T-cell (primary cell): Measurements from ENCODE around the gene ATF7IP. TPM values are rescaled to one million over a fixed set of nuclear protein-coding genes. Genes with fewer than 3 reads are reported as not detected.

Source experiments
- ATAC-seq, 4 experiments: fragments of 200-7000 bp in 3 of 4; fragments of 150-1000 bp in 1 of 4; cut with Tn5 transposase; replicated peaks in 1 of 4; 1 replicate in 3 of 4; 2 replicates in 1 of 4; pipeline ENCODE4 v1.10.0; 2021; ENCODE audit warnings: moderate library complexity in 3 of 4, mild to moderate bottlenecking in 2 of 4, moderate number of reproducible peaks in 1 of 4
- CTCF ChIA-PET, 2 donors: fragments of 300-600 bp; sonication (Branson Sonifier 250); formaldehyde crosslinking; loops; one replicate each; lab custom pipeline; 2022; ENCODE audit warnings: antibody characterized with exemption in 2 of 2; lab: Charles Lee
- POLR2A ChIA-PET, 2 donors: fragments of 300-600 bp; sonication (Branson Sonifier 250); formaldehyde crosslinking; loops; one replicate each; lab custom pipeline; 2022; ENCODE audit warnings: antibody characterized with exemption in 2 of 2; lab: Charles Lee
- DNase-seq, 35 experiments: peaks; one replicate each; pipeline versions ENCODE4 v3.0.0 to v3.0.0-alpha.2; 2013 to 2023
- H3K27ac ChIP-seq: one replicate; pipeline ENCODE4 v1.5.1; 2013; ENCODE audit warnings: low read length
- H3K27me3 ChIP-seq, 2 experiments: replicated peaks in 1 of 2; 1 replicate in 1 of 2; 2 replicates in 1 of 2; pipeline versions ENCODE4 v1.6.1 to v1.7.0; 2013; ENCODE audit warnings: low read length in 1 of 2, mixed read lengths in 1 of 2; ENCODE audit not compliant: control insufficient read depth in 2 of 2, insufficient read depth in 2 of 2; ENCODE audit errors: extremely low read depth in 1 of 2
- H3K36me3 ChIP-seq, 2 donors: 1 replicate in 1 of 2; 2 replicates in 1 of 2; pipeline versions ENCODE4 v1.6.1 to v1.7.0; 2013; ENCODE audit warnings: low read length in 1 of 2; ENCODE audit not compliant: control insufficient read depth in 2 of 2, insufficient read depth in 1 of 2; ENCODE audit errors: extremely low read depth in 1 of 2
- H3K4me1 ChIP-seq, 2 experiments: 1 replicate in 1 of 2; 2 replicates in 1 of 2; pipeline versions ENCODE4 v1.6.1 to v1.7.0; 2013; ENCODE audit warnings: low read length in 2 of 2, mixed read lengths in 1 of 2; ENCODE audit not compliant: insufficient read depth in 2 of 2, control insufficient read depth in 1 of 2; ENCODE audit errors: extremely low read depth in 1 of 2
- H3K4me3 ChIP-seq, 2 donors: 1 replicate in 1 of 2; 2 replicates in 1 of 2; pipeline versions ENCODE4 v1.5.1 to v1.7.0; 2013; ENCODE audit warnings: mild to moderate bottlenecking in 2 of 2, low read length in 1 of 2, moderate library complexity in 1 of 2; ENCODE audit not compliant: control insufficient read depth in 1 of 2; ENCODE audit errors: extremely low read depth in 1 of 2
- H3K9me3 ChIP-seq: 2 replicates; pipeline ENCODE4 v1.7.0; 2013
- H3K27ac Mint-ChIP-seq, 2 donors: one replicate each; pipeline ENCODE4 v1.8.0; 2020 to 2021; ENCODE audit warnings: mild to moderate bottlenecking in 2 of 2, mixed read lengths in 2 of 2
- H3K27me3 Mint-ChIP-seq, 2 donors: one replicate each; pipeline ENCODE4 v1.8.0; 2021 to 2022; ENCODE audit warnings: mixed read lengths in 2 of 2
- H3K36me3 Mint-ChIP-seq: one replicate; pipeline ENCODE4 v1.8.0; 2021; ENCODE audit warnings: mixed read lengths
- H3K4me1 Mint-ChIP-seq, 3 donors: one replicate each; pipeline ENCODE4 v1.8.0; 2020 to 2022; ENCODE audit warnings: mixed read lengths in 3 of 3, mild to moderate bottlenecking in 1 of 3
- H3K4me3 Mint-ChIP-seq, 3 donors: one replicate each; pipeline ENCODE4 v1.8.0; 2020 to 2022; ENCODE audit warnings: mild to moderate bottlenecking in 3 of 3, mixed read lengths in 3 of 3, moderate library complexity in 3 of 3
- H3K9me3 Mint-ChIP-seq, 3 donors: one replicate each; pipeline ENCODE4 v1.8.0; 2020 to 2022; ENCODE audit warnings: mixed read lengths in 3 of 3
- whole genome bisulfite sequencing: methylation state at CpG from one replicate; pipeline ENCODE4 v1.1.5; 2013; ENCODE audit warnings: missing lambda C conversion rate; ENCODE audit not compliant: insufficient coverage; 5-methylcytosine and 5-hydroxymethylcytosine counted together
- total RNA-seq, 35 experiments: library from RNA in 6 of 35; stranded (reverse) in 6 of 35; fragments of 120-200 nt in 1 of 35; gene quantifications; one replicate each; pipeline versions ENCODE4 v1.2.1 to v1.2.4 and lab custom pipeline; 2013 to 2026

The ATF7IP gene
- total RNA-seq, 5 donors from 2014 or later (not counting 1 experiment from before 2014, with no cell fraction given): 112 to 165 (median 147) TPM

GRCh38 chr12:14479004-14479403 lies 113.5 kb downstream of the ATF7IP start:
- Mint-ChIP-seq H3K36me3 (peaks cover 72% of the 10 kb centered on the region), H3K27ac (peak overlapping the region in 1 of 2 donors; percentile 27), H3K27me3 (no peaks in the 10 kb centered on the region), H3K4me1 (peaks cover 0 to 8% (median 8%) of the 10 kb centered on the region in 3 donors), H3K4me3 (no peak overlapping the region), H3K9me3 (peaks cover 0 to 5% (median 5%) of the 10 kb centered on the region in 3 donors)
- Histone ChIP-seq H3K27ac (no peak overlapping the region), H3K36me3 (peaks cover 9 to 80% of the 10 kb centered on the region in 2 donors), H3K9me3 (peaks cover 3% of the 10 kb centered on the region), H3K4me1 (no peaks in the 10 kb centered on the region), H3K27me3 (no peaks in the 10 kb centered on the region), H3K4me3 (no peak overlapping the region)
- ChIA-PET POLR2A (no interaction called here), CTCF (interaction anchor here in 1 of 2 donors (0.5 kb wide), 1 partner anchor 28 kb away, joined by 3 read pairs; no protein-coding TSS in a partner anchor)
- no CpG with 5 or more reads among the region's 1 CpG for WGBS
- DNase-seq (no peak), ATAC-seq (no peak)

DNA sequence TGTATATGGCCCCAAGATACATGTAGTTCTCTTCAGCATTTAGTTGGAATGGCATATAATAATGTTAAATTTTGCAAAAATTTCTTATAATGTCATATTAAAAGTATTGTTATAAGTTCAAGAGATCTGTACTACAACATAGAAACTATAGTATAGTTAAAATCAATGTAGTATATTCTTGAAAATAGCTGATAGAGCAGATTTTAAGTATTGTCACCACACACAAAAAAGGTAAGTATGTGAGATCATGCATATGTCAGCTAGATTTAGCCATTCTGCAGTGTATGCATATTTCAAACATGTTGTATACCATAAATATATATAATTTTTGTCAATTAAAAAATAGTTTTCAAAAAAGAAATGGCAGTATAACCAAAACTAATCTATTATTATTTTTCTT lies 115.7 kb downstream of the ATF7IP start:
- Mint-ChIP-seq H3K27ac (no peak overlapping the region), H3K9me3 (no peaks in the 10 kb centered on the region), H3K36me3 (peaks cover 68% of the 10 kb centered on the region), H3K27me3 (no peaks in the 10 kb centered on the region), H3K4me1 (peaks cover 0 to 8% (median 8%) of the 10 kb centered on the region in 3 donors), H3K4me3 (no peak overlapping the region)
- peaks cover 17 to 87% of the 10 kb centered on the region in 2 donors for H3K36me3 ChIP-seq
- no peaks in the 10 kb centered on the region for H3K4me1 ChIP-seq
- H3K9me3 ChIP-seq: no peaks in the 10 kb centered on the region
- ChIA-PET CTCF (no interaction called here), POLR2A (no interaction called here)
- H3K27me3 ChIP-seq: no peaks in the 10 kb centered on the region
- ATAC-seq (no peak), DNase-seq (no peak)
- no peak overlapping the region for H3K4me3 ChIP-seq
- H3K27ac ChIP-seq: no peak overlapping the region

DNA sequence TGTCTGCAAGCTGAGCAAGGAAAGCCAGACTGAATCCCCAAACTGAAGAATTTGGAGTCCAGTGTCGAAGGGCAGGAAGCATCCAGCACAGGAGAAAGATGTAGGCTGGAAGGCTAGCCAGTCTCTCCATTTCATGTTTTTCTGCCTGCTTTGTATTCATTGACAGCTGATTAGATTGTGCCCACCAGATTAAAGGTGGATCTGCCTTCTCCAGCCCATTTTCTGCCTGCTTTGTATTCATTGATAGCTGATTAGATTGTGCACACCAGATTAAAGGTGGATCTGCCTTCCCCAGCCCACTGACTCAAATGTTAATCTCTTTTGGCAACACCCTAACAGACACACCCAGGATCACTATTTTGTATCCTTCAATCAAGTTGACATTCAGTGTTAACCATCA lies 116.9 kb downstream of the ATF7IP start:
- ATAC-seq (no peak), DNase-seq (no peak)
- no peaks in the 10 kb centered on the region for H3K27me3 ChIP-seq
- no peak overlapping the region for H3K27ac ChIP-seq
- no peak overlapping the region for H3K4me3 ChIP-seq
- no peaks in the 10 kb centered on the region for H3K4me1 ChIP-seq
- H3K9me3 Mint-ChIP-seq: no peaks in the 10 kb centered on the region
- H3K4me3 Mint-ChIP-seq: peak overlapping the region in 1 of 3 donors; percentile 10
- ChIA-PET CTCF (interaction anchor here in 1 of 2 donors (0.5 kb wide), 1 partner anchor 1086 kb away, joined by 4 read pairs; no protein-coding TSS in a partner anchor), POLR2A (no interaction called here)
- WGBS: 92% methylated on average over 1 of the region's 1 CpG
- peaks cover 71% of the 10 kb centered on the region for H3K36me3 Mint-ChIP-seq
- H3K27ac Mint-ChIP-seq: no peak overlapping the region
- H3K36me3 ChIP-seq: peaks cover 17 to 88% of the 10 kb centered on the region in 2 donors
- no peaks in the 10 kb centered on the region for H3K27me3 Mint-ChIP-seq
- H3K9me3 ChIP-seq: no peaks in the 10 kb centered on the region
- H3K4me1 Mint-ChIP-seq: peaks cover 0 to 7% (median 6%) of the 10 kb centered on the region in 3 donors

DNA sequence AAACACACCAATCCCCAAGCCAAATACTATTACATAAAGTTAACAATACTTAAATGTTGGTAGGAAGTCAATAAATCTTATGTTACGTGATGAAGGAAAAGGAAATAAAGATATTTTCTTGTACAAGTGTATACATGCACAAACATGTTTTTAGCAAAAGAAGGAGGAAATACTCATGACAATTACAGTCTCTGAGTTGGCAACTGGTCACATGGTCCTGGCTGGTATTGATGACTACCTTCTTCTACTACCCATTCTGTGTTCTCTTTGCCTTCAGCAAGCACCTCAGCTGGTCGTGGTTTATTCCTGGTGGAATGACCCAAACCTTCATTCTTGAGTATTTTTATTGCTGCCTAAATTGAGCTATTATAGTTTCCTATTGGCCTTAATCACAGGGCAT lies 117.4 kb downstream of the ATF7IP start:
- Histone ChIP-seq H3K27ac (no peak overlapping the region), H3K4me3 (no peak overlapping the region), H3K9me3 (no peaks in the 10 kb centered on the region), H3K4me1 (no peaks in the 10 kb centered on the region), H3K27me3 (no peaks in the 10 kb centered on the region), H3K36me3 (peaks cover 17 to 91% of the 10 kb centered on the region in 2 donors)
- WGBS: no CpG with 5 or more reads among the region's 2 CpGs
- no peak for DNase-seq
- no peaks in the 10 kb centered on the region for H3K9me3 Mint-ChIP-seq
- no peaks in the 10 kb centered on the region for H3K27me3 Mint-ChIP-seq
- no peak overlapping the region for H3K27ac Mint-ChIP-seq
- peak overlapping the region in 1 of 3 donors; percentile 10 for H3K4me3 Mint-ChIP-seq
- ChIA-PET CTCF (no interaction called here), POLR2A (no interaction called here)
- no peak for ATAC-seq
- peaks cover 75% of the 10 kb centered on the region for H3K36me3 Mint-ChIP-seq
- peaks cover 0 to 7% (median 6%) of the 10 kb centered on the region in 3 donors for H3K4me1 Mint-ChIP-seq

- H3K9me3 ChIP-seq: no peaks in the 10 kb centered on the region
- peak overlapping the region in 1 of 2 donors; percentile 78 for H3K27ac Mint-ChIP-seq
- H3K4me1 Mint-ChIP-seq: peaks cover 0 to 5% (median 4%) of the 10 kb centered on the region in 3 donors
- no peaks in the 10 kb centered on the region for H3K9me3 Mint-ChIP-seq
- no peak overlapping the region for H3K4me3 ChIP-seq
- ChIA-PET CTCF (interaction anchor here in 1 of 2 donors (0.7 kb wide), 1 partner anchor 1416 kb away, joined by 3 read pairs; the partner anchor contains the start of gene DERA), POLR2A (no interaction called here)
- H3K36me3 Mint-ChIP-seq: peaks cover 83% of the 10 kb centered on the region
- peaks cover 0 to 83% of the 10 kb centered on the region in 2 donors for H3K36me3 ChIP-seq
- DNase-seq (no peak), ATAC-seq (no peak)
- H3K27me3 Mint-ChIP-seq: no peaks in the 10 kb centered on the region
- H3K4me3 Mint-ChIP-seq: no peak overlapping the region
- no peak overlapping the region for H3K27ac ChIP-seq
- H3K4me1 ChIP-seq: no peaks in the 10 kb centered on the region
- H3K27me3 ChIP-seq: no peaks in the 10 kb centered on the region
- WGBS: 100% methylated on average over 1 of the region's 2 CpGs
These were observed 129.8 kb downstream of the ATF7IP start for GRCh38 chr12:14495326-14495725.

- ATAC-seq (no peak), DNase-seq (no peak)
- Histone ChIP-seq H3K9me3 (no peaks in the 10 kb centered on the region), H3K36me3 (peaks cover 0 to 10% of the 10 kb centered on the region in 2 donors), H3K27me3 (no peaks in the 10 kb centered on the region), H3K27ac (no peak overlapping the region), H3K4me1 (no peaks in the 10 kb centered on the region), H3K4me3 (no peak overlapping the region)
- Mint-ChIP-seq H3K4me3 (no peak overlapping the region), H3K36me3 (peaks cover 26% of the 10 kb centered on the region), H3K27ac (peak overlapping the region in 1 of 2 donors; percentile 13), H3K9me3 (no peaks in the 10 kb centered on the region), H3K27me3 (no peaks in the 10 kb centered on the region), H3K4me1 (no peaks in the 10 kb centered on the region)
- ChIA-PET CTCF (no interaction called here), POLR2A (interaction anchor here (0.5 to 0.7 kb wide), 4 partner anchors 51 to 1176 kb away, joined by 3 to 12 read pairs (median 6); no protein-coding TSS in a partner anchor)
- WGBS: no CpG with 5 or more reads among the region's 6 CpGs
These were observed 140.4 kb downstream of the ATF7IP start for GRCh38 chr12:14505626-14506596.
